GM12801 (cell line): ENCODE measurements around the gene GREM2.

Experiments
- TF ChIP-seq, protein P1 (sequence below): IDR thresholded peaks from one replicate; pipeline ENCODE4 v1.5.1; 2011; ENCODE audit warnings: control low read depth; ENCODE audit not compliant: insufficient read length; ENCODE audit errors: extremely low read depth

The GREM2 gene

GRCh38 chr1:240598216-240599001 is 13.5 kb downstream of the GREM2 start:
- TF ChIP-seq, protein P1, sequence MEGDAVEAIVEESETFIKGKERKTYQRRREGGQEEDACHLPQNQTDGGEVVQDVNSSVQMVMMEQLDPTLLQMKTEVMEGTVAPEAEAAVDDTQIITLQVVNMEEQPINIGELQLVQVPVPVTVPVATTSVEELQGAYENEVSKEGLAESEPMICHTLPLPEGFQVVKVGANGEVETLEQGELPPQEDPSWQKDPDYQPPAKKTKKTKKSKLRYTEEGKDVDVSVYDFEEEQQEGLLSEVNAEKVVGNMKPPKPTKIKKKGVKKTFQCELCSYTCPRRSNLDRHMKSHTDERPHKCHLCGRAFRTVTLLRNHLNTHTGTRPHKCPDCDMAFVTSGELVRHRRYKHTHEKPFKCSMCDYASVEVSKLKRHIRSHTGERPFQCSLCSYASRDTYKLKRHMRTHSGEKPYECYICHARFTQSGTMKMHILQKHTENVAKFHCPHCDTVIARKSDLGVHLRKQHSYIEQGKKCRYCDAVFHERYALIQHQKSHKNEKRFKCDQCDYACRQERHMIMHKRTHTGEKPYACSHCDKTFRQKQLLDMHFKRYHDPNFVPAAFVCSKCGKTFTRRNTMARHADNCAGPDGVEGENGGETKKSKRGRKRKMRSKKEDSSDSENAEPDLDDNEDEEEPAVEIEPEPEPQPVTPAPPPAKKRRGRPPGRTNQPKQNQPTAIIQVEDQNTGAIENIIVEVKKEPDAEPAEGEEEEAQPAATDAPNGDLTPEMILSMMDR = no peak

- TF ChIP-seq, protein P1 = no peak
Observed at GRCh38 chr1:240597153-240597745, 14.7 kb downstream of the GREM2 start.

- TF ChIP-seq, protein P1 = no peak
Observed at GRCh38 chr1:240595476-240595875, 16.5 kb downstream of the GREM2 start.

DNA sequence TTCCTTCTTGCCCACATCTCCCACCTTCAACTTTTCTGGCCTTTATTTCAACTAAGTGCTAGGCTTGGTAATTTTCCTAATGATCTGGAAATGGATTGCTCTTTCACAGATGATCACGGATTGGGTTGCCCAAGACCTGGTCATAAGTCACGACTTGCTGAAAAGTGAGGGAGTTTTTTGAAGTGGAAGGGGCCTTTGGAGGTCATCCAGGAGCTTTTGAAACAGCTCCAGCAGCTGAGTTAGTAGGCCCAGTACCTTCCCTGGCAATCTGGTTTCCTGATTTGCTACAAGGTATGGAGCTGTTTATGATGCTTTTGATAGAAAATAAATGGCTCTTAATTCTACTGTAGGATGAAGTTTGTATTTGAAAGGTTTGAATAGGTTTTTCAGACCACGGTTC is 20.4 kb downstream of the GREM2 start:
- TF ChIP-seq, protein P1 = no peak

- TF ChIP-seq, protein P1 = no peak
Observed at GRCh38 chr1:240591078-240591477, 20.9 kb downstream of the GREM2 start.

DNA sequence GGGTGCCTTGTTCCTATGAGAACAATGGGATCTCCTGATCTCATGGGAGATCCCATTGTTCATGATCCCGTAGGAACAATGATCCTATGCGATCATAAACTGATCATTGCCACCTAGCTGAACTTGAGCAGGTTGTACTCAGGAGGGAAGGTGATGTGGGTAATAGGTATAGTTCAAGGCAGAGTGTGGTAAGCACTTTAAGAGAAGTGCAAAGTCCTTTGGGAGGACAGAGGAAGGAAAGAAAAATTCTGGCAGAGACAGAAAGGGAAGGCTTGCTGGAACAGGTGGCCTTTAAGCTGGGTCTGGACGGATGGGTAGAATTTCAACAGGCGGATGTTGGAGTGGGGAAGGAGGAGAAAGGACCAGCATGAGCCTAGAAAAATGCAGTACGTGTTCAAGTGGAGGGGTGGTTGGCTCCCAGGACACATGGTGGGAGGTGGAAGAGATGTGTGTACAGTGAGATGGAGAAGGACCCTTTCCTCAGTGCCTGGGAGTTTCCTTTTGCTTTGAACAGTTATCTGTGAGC is 22.3 kb downstream of the GREM2 start:
- TF ChIP-seq, protein P1 = no peak

DNA sequence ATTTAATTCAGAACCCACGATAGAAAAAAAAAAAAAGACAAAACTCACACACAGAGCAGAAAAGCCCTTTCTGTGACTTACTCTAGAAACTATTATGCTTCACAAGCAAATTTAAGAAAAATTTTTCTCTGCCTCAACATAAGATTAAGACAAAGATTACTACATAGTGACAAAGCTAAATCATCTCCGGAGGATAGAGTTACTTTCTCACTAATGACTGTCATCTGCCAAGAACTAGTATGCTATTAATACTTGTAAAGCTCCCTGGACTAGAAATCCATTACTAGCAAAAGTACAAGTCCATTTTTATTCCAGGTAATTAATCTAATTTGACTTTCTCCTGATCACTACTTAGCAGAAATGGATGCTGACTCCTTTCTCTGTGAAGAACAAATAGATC is 25.9 kb downstream of the GREM2 start:
- TF ChIP-seq, protein P1 = no peak
